SK-N-SH (cell line): ENCODE data around the gene KIF5B. TPM values are rescaled to one million over a fixed set of nuclear protein-coding genes. Genes with fewer than 3 reads are reported as not detected.

Experiments
- CTCF ChIA-PET: fragments of 300-600, 350-600 bp; formaldehyde crosslinking; extraction: SDS; loops from one replicate; lab custom pipeline; 2021; lab: Yijun Ruan, JAX
- POLR2A ChIA-PET: fragments of 350-600 bp; sonication (Branson Sonifier 250); formaldehyde crosslinking; extraction: SDS; loops from one replicate; lab custom pipeline; 2020; ENCODE audit warnings: antibody characterized with exemption, inconsistent platforms; lab: Yijun Ruan, JAX
- DNase-seq: peaks from one replicate; pipeline ENCODE4 v3.0.0; 2012
- H2AFZ ChIP-seq: fragments of 200-600 bp; sonication (generic); 2 replicates; pipeline ENCODE4 v1.8.1; 2016; ENCODE audit warnings: antibody characterized with exemption, mild to moderate bottlenecking, low read depth
- H3F3A ChIP-seq: fragments of 200-600 bp; sonication (generic); replicated peaks from 2 replicates; pipeline ENCODE3; 2016; ENCODE audit warnings: antibody characterized with exemption, mild to moderate bottlenecking; ENCODE audit not compliant: insufficient read depth
- H3K27ac ChIP-seq, 2 experiments: fragments of 200-500 bp in 1 of 2; fragments of 200-600 bp in 1 of 2; sonication (Bioruptor generic) in 1 of 2; sonication (generic), shearing (Covaris generic) in 1 of 2; 2 replicates each; pipeline versions ENCODE4 v1.5.1 to v1.6.1; 2014 to 2016; ENCODE audit warnings: low read depth in 2 of 2, inconsistent platforms in 1 of 2, low read length in 1 of 2, mild to moderate bottlenecking in 1 of 2, mixed read lengths in 1 of 2
- H3K27me3 ChIP-seq: fragments of 200-600 bp; sonication (generic), shearing (Covaris generic); 2 replicates; pipeline ENCODE4 v1.6.1; 2016; ENCODE audit warnings: mixed run types; ENCODE audit not compliant: insufficient read depth
- H3K36me3 ChIP-seq, 2 experiments: fragments of 200-500 bp in 1 of 2; fragments of 200-600 bp in 1 of 2; sonication (Bioruptor generic) in 1 of 2; sonication (generic) in 1 of 2; replicated peaks in 1 of 2; 2 replicates each; pipeline versions ENCODE3 to v1.5.1; 2014 to 2016; ENCODE audit warnings: low read length in 1 of 2, mild to moderate bottlenecking in 1 of 2; ENCODE audit not compliant: insufficient read depth in 2 of 2, control insufficient read depth in 1 of 2
- H3K4me1 ChIP-seq, 2 experiments: fragments of 200-500 bp in 1 of 2; fragments of 200-600 bp in 1 of 2; sonication (Bioruptor generic) in 1 of 2; sonication (generic), shearing (Covaris generic) in 1 of 2; 2 replicates each; pipeline versions ENCODE4 v1.5.1 to v1.6.1; 2014 to 2016; ENCODE audit warnings: low read depth in 1 of 2, low read length in 1 of 2, mixed run types in 1 of 2; ENCODE audit not compliant: insufficient read depth in 2 of 2, control insufficient read depth in 1 of 2
- H3K4me2 ChIP-seq: fragments of 200-600 bp; sonication (generic), shearing (Covaris generic); 2 replicates; pipeline ENCODE4 v1.6.1; 2017; ENCODE audit warnings: mixed run types
- H3K4me3 ChIP-seq, 2 experiments: fragments of 200-500 bp in 1 of 2; fragments of 200-600 bp in 1 of 2; sonication (Bioruptor generic) in 1 of 2; sonication (generic), shearing (Covaris generic) in 1 of 2; 2 replicates each; pipeline versions ENCODE4 v1.5.1 to v1.8.1; 2014 to 2016; ENCODE audit warnings: low read depth in 2 of 2, inconsistent platforms in 1 of 2, low read length in 1 of 2, mild to moderate bottlenecking in 1 of 2, mixed read lengths in 1 of 2, moderate library complexity in 1 of 2
- H3K79me2 ChIP-seq: fragments of 200-600 bp; sonication (generic); 2 replicates; pipeline ENCODE4 v1.8.1; 2017; ENCODE audit warnings: mild to moderate bottlenecking; ENCODE audit not compliant: insufficient read depth
- H3K9ac ChIP-seq: fragments of 200-600 bp; sonication (generic); 2 replicates; pipeline ENCODE4 v1.6.1; 2017; ENCODE audit warnings: mixed run types
- H3K9me2 ChIP-seq: fragments of 200-600 bp; sonication (generic); 2 replicates; pipeline ENCODE4 v1.6.1; 2017; ENCODE audit warnings: mixed run types
- H3K9me3 ChIP-seq: fragments of 200-600 bp; sonication (generic); 2 replicates; pipeline ENCODE4 v1.6.1; 2017; ENCODE audit warnings: mixed run types, mild to moderate bottlenecking, moderate library complexity
- H4K20me1 ChIP-seq: fragments of 200-600 bp; sonication (generic); 2 replicates; pipeline ENCODE4 v1.6.1; 2017; ENCODE audit warnings: mild to moderate bottlenecking, mixed run types; ENCODE audit not compliant: insufficient read depth
- EP300 ChIP-seq, 2 experiments: IDR thresholded peaks; 2 replicates each; pipeline versions ENCODE4 v1.4.0 to v1.6.1; 2012; ENCODE audit warnings: borderline replicate concordance in 1 of 2, low read depth in 1 of 2, low read length in 1 of 2
- EZH2phosphoT487 ChIP-seq: fragments of 200-600 bp; sonication (generic); IDR thresholded peaks from 2 replicates; pipeline ENCODE4 v1.6.1; 2017; ENCODE audit warnings: low read depth, mixed run types, mild to moderate bottlenecking, antibody characterized with exemption, moderate library complexity, borderline replicate concordance
- FOSL2 ChIP-seq: IDR thresholded peaks from 2 replicates; pipeline ENCODE4 v1.4.0; 2012; ENCODE audit warnings: low read depth, mild to moderate bottlenecking, moderate library complexity, borderline replicate concordance
- FOXJ3 ChIP-seq: sonication (generic); formaldehyde crosslinking; IDR thresholded peaks from 2 replicates; pipeline ENCODE4 v1.5.1; 2020; ENCODE audit warnings: mild to moderate bottlenecking, missing genetic modification reagents
- GATA2 ChIP-seq: sonication (generic); formaldehyde crosslinking; IDR thresholded peaks from 2 replicates; pipeline ENCODE4 v1.5.0; 2020; ENCODE audit warnings: mild to moderate bottlenecking, missing genetic modification reagents
- MEF2A ChIP-seq: IDR thresholded peaks from 2 replicates; pipeline ENCODE4 v1.4.0; 2012; ENCODE audit warnings: low read depth, borderline replicate concordance
- NFIC ChIP-seq: IDR thresholded peaks from 2 replicates; pipeline ENCODE4 v1.4.0; 2012; ENCODE audit warnings: borderline replicate concordance
- RCOR1 ChIP-seq: fragments of 150-350 bp; IDR thresholded peaks from 2 replicates; pipeline ENCODE4 v1.6.1; 2017; ENCODE audit warnings: antibody characterized with exemption, low read length
- RFX5 ChIP-seq: IDR thresholded peaks from 2 replicates; pipeline ENCODE4 v1.6.1; 2012; ENCODE audit warnings: mild to moderate bottlenecking, improper control_type of control experiment, low read length
- SIN3A ChIP-seq: IDR thresholded peaks from 2 replicates; pipeline ENCODE4 v1.6.1; 2012; ENCODE audit warnings: low read depth, mild to moderate bottlenecking, low read length, moderate library complexity, borderline replicate concordance
- SMC3 ChIP-seq: IDR thresholded peaks from 2 replicates; pipeline ENCODE4 v1.6.1; 2012; ENCODE audit warnings: low read depth, low read length, improper control_type of control experiment
- TAF1 ChIP-seq: IDR thresholded peaks from 2 replicates; pipeline ENCODE4 v1.6.1; 2012; ENCODE audit warnings: low read depth, mild to moderate bottlenecking, low read length, moderate library complexity, borderline replicate concordance
- TCF12 ChIP-seq: IDR thresholded peaks from 2 replicates; pipeline ENCODE4 v1.4.0; 2012
- TEAD4 ChIP-seq: IDR thresholded peaks from 2 replicates; pipeline ENCODE4 v1.4.0; 2012; ENCODE audit warnings: mild to moderate bottlenecking, borderline replicate concordance; ENCODE audit not compliant: insufficient read depth
- WGBS: methylation state at CpG from one replicate; pipeline ENCODE4 v1.1.6; 2017; ENCODE audit warnings: low lambda C conversion rate; 5-methylcytosine and 5-hydroxymethylcytosine counted together
- polyA plus RNA-seq, 3 experiments: library from polyadenylated mRNA; depleted of rRNA; stranded (reverse); fragments of >200 nt; gene quantifications; 2 replicates each; pipeline ENCODE4 v1.2.3, GENCODE V29; 2012
- TF ChIP-seq, protein P1 (sequence below): fragments of 200-600 bp; sonication (generic); IDR thresholded peaks from 2 replicates; pipeline ENCODE4 v1.6.1; 2017; ENCODE audit warnings: antibody characterized with exemption, mild to moderate bottlenecking, moderate library complexity
- TF ChIP-seq, protein P2 (sequence below): IDR thresholded peaks from 2 replicates; pipeline ENCODE4; 2012
- TF ChIP-seq, protein P3 (sequence below): fragments of 150-350 bp; IDR thresholded peaks from 2 replicates; pipeline ENCODE4 v1.6.1; 2017; ENCODE audit warnings: antibody characterized with exemption, low read length, low read depth, borderline replicate concordance
- TF ChIP-seq, protein P4 (sequence below): IDR thresholded peaks from 2 replicates; pipeline ENCODE4 v1.4.0; 2012; ENCODE audit warnings: low read depth, borderline replicate concordance
- TF ChIP-seq, protein P5 (sequence below): IDR thresholded peaks from 2 replicates; pipeline ENCODE4 v1.6.1; 2012; ENCODE audit warnings: mild to moderate bottlenecking, low read depth, low read length, moderate library complexity

Gene KIF5B
- polyA plus RNA-seq, 1 of the 3 experiments (the other 2 are of a cell fraction) = 15.7 TPM

DNA sequence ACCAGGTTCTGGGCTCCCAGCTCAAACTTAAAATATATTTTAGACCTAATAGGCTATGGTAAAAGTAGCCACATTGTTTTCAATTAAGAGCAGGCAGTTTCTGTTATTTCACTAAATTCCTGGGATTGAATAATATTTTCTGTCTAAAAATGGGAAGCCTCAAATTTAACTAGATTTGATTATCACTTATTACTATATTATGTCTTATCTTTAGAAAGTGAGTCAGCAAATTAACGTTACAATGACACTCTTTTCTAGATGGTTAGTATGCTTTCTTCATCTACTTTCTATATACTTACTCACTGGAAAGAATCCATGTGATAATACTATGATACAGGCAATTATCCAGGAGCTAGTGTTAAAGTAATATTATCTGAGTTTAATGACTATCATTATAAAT lies 27.5 kb downstream of the KIF5B start:
- Histone ChIP-seq H3K9me2 (no peaks in the 10 kb centered on the region), H3K36me3 (peaks cover 69 to 87% of the 10 kb centered on the region in 2 experiments), H3F3A (peaks cover 6% of the 10 kb centered on the region), H3K9ac (no peak overlapping the region), H3K27ac (no peak overlapping the region; a peak in 1 of 4 replicates), H3K4me3 (no peak overlapping the region), H3K27me3 (no peaks in the 10 kb centered on the region), H3K4me1 (no peaks in the 10 kb centered on the region; a peak in 1 of 4 replicates)
- no peak for DNase-seq
- TF ChIP-seq FOSL2 (no peak), FOXJ3 (no peak), EP300 (IDR thresholded peaks at IDR 0.05; ENCODE audit: borderline replicate concordance in 1 of 2, low read depth in 1 of 2, low read length in 1 of 2) (no peak), RCOR1 (no peak)
- TF ChIP-seq, all 33 proteins: peak for 0
- WGBS = 24% methylated on average over 1 of the region's 1 CpG
- ChIA-PET CTCF (interaction anchor here (2.0 kb wide), 1 partner anchor 22 kb away, joined by 6 read pairs; no protein-coding TSS in a partner anchor), POLR2A (no interaction called here)
- Histone ChIP-seq H4K20me1 (peaks cover under 1% of the 10 kb centered on the region), H2AFZ (no peak overlapping the region), H3K9me3 (no peaks in the 10 kb centered on the region), H3K4me2 (no peak overlapping the region), H3K79me2 (peaks cover 86% of the 10 kb centered on the region)

DNA sequence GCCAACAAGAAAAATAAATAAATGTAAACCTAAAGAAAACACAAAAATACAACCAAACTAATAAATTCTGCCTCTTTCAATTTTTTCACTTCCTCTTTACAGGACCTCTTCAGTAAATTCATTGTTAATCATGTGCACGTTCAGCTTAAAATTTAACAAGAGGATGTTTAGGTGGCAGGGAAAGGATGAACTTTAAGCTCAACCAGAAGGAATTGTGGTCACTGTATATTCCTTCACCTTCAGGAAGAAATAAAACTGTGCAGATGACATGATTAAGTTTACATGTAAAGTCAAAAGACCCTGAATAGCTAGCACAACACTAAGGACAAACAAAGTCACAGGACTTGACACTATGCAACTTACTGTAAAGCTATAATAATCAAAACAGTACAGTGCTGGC lies 33.0 kb downstream of the KIF5B start:
- Histone ChIP-seq H3K27ac (no peak overlapping the region), H2AFZ (no peak overlapping the region), H4K20me1 (peaks cover 6% of the 10 kb centered on the region; the same call in 1 of the 2 replicates), H3K4me2 (no peak overlapping the region), H3K9me2 (no peaks in the 10 kb centered on the region), H3K9me3 (no peaks in the 10 kb centered on the region), H3K27me3 (no peaks in the 10 kb centered on the region), H3K36me3 (peaks cover 76 to 88% of the 10 kb centered on the region in 2 experiments), H3K9ac (no peak overlapping the region), H3K79me2 (peaks cover 77% of the 10 kb centered on the region), H3K4me3 (no peak overlapping the region), H3K4me1 (no peaks in the 10 kb centered on the region), H3F3A (peaks cover 16% of the 10 kb centered on the region)
- WGBS = 83% methylated on average over 1 of the region's 1 CpG
- ChIA-PET POLR2A (no interaction called here), CTCF (interaction anchor here (1.1 kb wide), 2 partner anchors 18 to 25 kb away, joined by 3 to 5 read pairs; no protein-coding TSS in a partner anchor)
- no peak for DNase-seq
- TF ChIP-seq NFIC (no peak), MEF2A (no peak), TAF1 (no peak), EP300 (IDR thresholded peaks at IDR 0.05; ENCODE audit: borderline replicate concordance in 1 of 2, low read depth in 1 of 2, low read length in 1 of 2) (no peak), SMC3 (no peak), TCF12 (no peak), FOXJ3 (no peak), SIN3A (no peak), RFX5 (no peak), TEAD4 (no peak), EZH2phosphoT487 (no peak), GATA2 (no peak)
- TF ChIP-seq, protein P1, sequence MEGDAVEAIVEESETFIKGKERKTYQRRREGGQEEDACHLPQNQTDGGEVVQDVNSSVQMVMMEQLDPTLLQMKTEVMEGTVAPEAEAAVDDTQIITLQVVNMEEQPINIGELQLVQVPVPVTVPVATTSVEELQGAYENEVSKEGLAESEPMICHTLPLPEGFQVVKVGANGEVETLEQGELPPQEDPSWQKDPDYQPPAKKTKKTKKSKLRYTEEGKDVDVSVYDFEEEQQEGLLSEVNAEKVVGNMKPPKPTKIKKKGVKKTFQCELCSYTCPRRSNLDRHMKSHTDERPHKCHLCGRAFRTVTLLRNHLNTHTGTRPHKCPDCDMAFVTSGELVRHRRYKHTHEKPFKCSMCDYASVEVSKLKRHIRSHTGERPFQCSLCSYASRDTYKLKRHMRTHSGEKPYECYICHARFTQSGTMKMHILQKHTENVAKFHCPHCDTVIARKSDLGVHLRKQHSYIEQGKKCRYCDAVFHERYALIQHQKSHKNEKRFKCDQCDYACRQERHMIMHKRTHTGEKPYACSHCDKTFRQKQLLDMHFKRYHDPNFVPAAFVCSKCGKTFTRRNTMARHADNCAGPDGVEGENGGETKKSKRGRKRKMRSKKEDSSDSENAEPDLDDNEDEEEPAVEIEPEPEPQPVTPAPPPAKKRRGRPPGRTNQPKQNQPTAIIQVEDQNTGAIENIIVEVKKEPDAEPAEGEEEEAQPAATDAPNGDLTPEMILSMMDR = no peak
- TF ChIP-seq, protein P2, sequence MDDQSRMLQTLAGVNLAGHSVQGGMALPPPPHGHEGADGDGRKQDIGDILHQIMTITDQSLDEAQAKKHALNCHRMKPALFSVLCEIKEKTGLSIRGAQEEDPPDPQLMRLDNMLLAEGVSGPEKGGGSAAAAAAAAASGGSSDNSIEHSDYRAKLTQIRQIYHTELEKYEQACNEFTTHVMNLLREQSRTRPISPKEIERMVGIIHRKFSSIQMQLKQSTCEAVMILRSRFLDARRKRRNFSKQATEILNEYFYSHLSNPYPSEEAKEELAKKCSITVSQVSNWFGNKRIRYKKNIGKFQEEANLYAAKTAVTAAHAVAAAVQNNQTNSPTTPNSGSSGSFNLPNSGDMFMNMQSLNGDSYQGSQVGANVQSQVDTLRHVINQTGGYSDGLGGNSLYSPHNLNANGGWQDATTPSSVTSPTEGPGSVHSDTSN = no peak
- TF ChIP-seq, protein P3, sequence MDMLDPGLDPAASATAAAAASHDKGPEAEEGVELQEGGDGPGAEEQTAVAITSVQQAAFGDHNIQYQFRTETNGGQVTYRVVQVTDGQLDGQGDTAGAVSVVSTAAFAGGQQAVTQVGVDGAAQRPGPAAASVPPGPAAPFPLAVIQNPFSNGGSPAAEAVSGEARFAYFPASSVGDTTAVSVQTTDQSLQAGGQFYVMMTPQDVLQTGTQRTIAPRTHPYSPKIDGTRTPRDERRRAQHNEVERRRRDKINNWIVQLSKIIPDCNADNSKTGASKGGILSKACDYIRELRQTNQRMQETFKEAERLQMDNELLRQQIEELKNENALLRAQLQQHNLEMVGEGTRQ = no peak
- TF ChIP-seq, protein P4, sequence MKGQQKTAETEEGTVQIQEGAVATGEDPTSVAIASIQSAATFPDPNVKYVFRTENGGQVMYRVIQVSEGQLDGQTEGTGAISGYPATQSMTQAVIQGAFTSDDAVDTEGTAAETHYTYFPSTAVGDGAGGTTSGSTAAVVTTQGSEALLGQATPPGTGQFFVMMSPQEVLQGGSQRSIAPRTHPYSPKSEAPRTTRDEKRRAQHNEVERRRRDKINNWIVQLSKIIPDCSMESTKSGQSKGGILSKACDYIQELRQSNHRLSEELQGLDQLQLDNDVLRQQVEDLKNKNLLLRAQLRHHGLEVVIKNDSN = no peak
- TF ChIP-seq, protein P5, sequence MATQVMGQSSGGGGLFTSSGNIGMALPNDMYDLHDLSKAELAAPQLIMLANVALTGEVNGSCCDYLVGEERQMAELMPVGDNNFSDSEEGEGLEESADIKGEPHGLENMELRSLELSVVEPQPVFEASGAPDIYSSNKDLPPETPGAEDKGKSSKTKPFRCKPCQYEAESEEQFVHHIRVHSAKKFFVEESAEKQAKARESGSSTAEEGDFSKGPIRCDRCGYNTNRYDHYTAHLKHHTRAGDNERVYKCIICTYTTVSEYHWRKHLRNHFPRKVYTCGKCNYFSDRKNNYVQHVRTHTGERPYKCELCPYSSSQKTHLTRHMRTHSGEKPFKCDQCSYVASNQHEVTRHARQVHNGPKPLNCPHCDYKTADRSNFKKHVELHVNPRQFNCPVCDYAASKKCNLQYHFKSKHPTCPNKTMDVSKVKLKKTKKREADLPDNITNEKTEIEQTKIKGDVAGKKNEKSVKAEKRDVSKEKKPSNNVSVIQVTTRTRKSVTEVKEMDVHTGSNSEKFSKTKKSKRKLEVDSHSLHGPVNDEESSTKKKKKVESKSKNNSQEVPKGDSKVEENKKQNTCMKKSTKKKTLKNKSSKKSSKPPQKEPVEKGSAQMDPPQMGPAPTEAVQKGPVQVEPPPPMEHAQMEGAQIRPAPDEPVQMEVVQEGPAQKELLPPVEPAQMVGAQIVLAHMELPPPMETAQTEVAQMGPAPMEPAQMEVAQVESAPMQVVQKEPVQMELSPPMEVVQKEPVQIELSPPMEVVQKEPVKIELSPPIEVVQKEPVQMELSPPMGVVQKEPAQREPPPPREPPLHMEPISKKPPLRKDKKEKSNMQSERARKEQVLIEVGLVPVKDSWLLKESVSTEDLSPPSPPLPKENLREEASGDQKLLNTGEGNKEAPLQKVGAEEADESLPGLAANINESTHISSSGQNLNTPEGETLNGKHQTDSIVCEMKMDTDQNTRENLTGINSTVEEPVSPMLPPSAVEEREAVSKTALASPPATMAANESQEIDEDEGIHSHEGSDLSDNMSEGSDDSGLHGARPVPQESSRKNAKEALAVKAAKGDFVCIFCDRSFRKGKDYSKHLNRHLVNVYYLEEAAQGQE = no peak
